A549 (cell line): ENCODE results near the gene RABAC1. TPM values are rescaled to one million over a fixed set of nuclear protein-coding genes. Genes with fewer than 3 reads are reported as not detected.

Experiments
- ATAC-seq, 2 experiments: fragments of 200-7000 bp in 1 of 2; fragments of >200 bp in 1 of 2; cut with Nextera tagmentation in 1 of 2; cut with Tn5 transposase in 1 of 2; 3 replicates each; pipeline versions ENCODE4 v1.8.0 to v1.9.1; 2018 to 2020; ENCODE audit warnings: mild to moderate bottlenecking in 1 of 2, moderate library complexity in 1 of 2
- CTCF ChIA-PET: fragments of 300-600 bp; sonication (Branson Sonifier 250); formaldehyde crosslinking; extraction: SDS; loops from one replicate; lab custom pipeline; 2021; ENCODE audit warnings: antibody characterized with exemption, inconsistent platforms; lab: Yijun Ruan, JAX
- POLR2A ChIA-PET: fragments of 350-600 bp; formaldehyde crosslinking; extraction: SDS; loops from one replicate; lab custom pipeline; 2021; ENCODE audit warnings: antibody characterized with exemption, inconsistent platforms; lab: Yijun Ruan, JAX
- DNase-seq, 2 experiments: peaks; one replicate each; pipeline versions ENCODE4 v3.0.0 to v3.0.0-alpha.2; 2011 to 2016; ENCODE audit warnings: low read depth in 1 of 2, low spot score in 1 of 2
- FAIRE-seq: peaks from 2 replicates; lab custom pipeline; 2011; peaks lifted over from hg19 to GRCh38; lab: Jason Lieb, UNC
- H3K27ac ChIP-seq, 2 experiments: fragments of >200 bp; sonication (Bioruptor Twin); formaldehyde crosslinking; 3 replicates each; pipeline ENCODE4 v1.5.1; 2016 to 2017
- H3K4me1 ChIP-seq: fragments of >200 bp; sonication (Bioruptor Twin); formaldehyde crosslinking; 3 replicates; pipeline ENCODE4 v1.6.1; 2016
- H3K4me2 ChIP-seq: fragments of >200 bp; sonication (Bioruptor Twin); formaldehyde crosslinking; 3 replicates; pipeline ENCODE4 v1.6.1; 2016
- H3K4me3 ChIP-seq: fragments of >200 bp; sonication (Bioruptor Twin); formaldehyde crosslinking; 3 replicates; pipeline ENCODE4 v1.5.1; 2016
- H3K9me3 ChIP-seq: fragments of >200 bp; sonication (Bioruptor Twin); formaldehyde crosslinking; 3 replicates; pipeline ENCODE4 v1.6.1; 2016
- ATOH8 ChIP-seq: fragments of 250-450 bp; sonication (Bioruptor Pico); IDR thresholded peaks from 2 replicates; pipeline ENCODE4 v1.5.0; 2020; ENCODE audit warnings: low read depth, mild to moderate bottlenecking, moderate library complexity
- BHLHE40 ChIP-seq: IDR thresholded peaks from 2 replicates; pipeline ENCODE4 v1.6.1; 2012; ENCODE audit warnings: low read depth, low read length, inconsistent platforms
- CEBPB ChIP-seq, 2 experiments: fragments of >200 bp in 1 of 2; sonication (Bioruptor Twin) in 1 of 2; formaldehyde crosslinking in 1 of 2; IDR thresholded peaks; 2 replicates each; pipeline ENCODE4 v1.6.1; 2012 to 2016
- CTCF ChIP-seq: fragments of >200 bp; sonication (Bioruptor Twin); formaldehyde crosslinking; IDR thresholded peaks from 3 replicates; pipeline ENCODE4 v1.5.1; 2016
- EHMT2 ChIP-seq: fragments of 200-600 bp; sonication (generic); IDR thresholded peaks from 2 replicates; pipeline ENCODE4 v1.6.1; 2016; ENCODE audit warnings: antibody characterized with exemption, low read depth, mild to moderate bottlenecking, moderate library complexity
- EP300 ChIP-seq, 2 experiments: fragments of >200 bp; sonication (Bioruptor Twin); formaldehyde crosslinking; IDR thresholded peaks; 2 replicates in 1 of 2; 3 replicates in 1 of 2; pipeline ENCODE4 v1.6.1; 2016 to 2017
- FOSL2 ChIP-seq, 2 experiments: fragments of 450-650 bp in 1 of 2; fragments of >200 bp in 1 of 2; sonication (Bioruptor Twin) in 1 of 2; formaldehyde crosslinking; IDR thresholded peaks; 2 replicates each; pipeline versions ENCODE4 v1.5.0 to v1.6.1; 2016 to 2020; ENCODE audit warnings: mild to moderate bottlenecking in 1 of 2, moderate library complexity in 1 of 2
- HDAC2 ChIP-seq: fragments of 200-600 bp; sonication (generic); IDR thresholded peaks from 2 replicates; pipeline ENCODE4 v1.6.1; 2016
- HMGXB4 ChIP-seq: fragments of 250-450 bp; sonication (Bioruptor Pico); IDR thresholded peaks from 2 replicates; pipeline ENCODE4 v1.5.0; 2021; ENCODE audit warnings: mild to moderate bottlenecking, moderate library complexity, borderline replicate concordance
- HOXA7 ChIP-seq: fragments of 250-450 bp; sonication (Bioruptor Pico); IDR thresholded peaks from 2 replicates; pipeline ENCODE4 v1.5.0; 2020; ENCODE audit warnings: mild to moderate bottlenecking, moderate library complexity
- HOXB13 ChIP-seq: fragments of 250-450 bp; sonication (Bioruptor Pico); IDR thresholded peaks from 2 replicates; pipeline ENCODE4 v1.5.0; 2020; ENCODE audit warnings: low read depth, mild to moderate bottlenecking, moderate library complexity
- NFE2L2 ChIP-seq: fragments of 150-350 bp; conservative IDR thresholded peaks from 2 replicates; pipeline ENCODE4 v1.6.1; 2014; ENCODE audit warnings: low read length
- NPAS2 ChIP-seq: fragments of 250-450 bp; sonication (Bioruptor Pico); IDR thresholded peaks from 2 replicates; pipeline ENCODE4 v1.8.0; 2022; ENCODE audit warnings: mild to moderate bottlenecking, moderate library complexity, borderline replicate concordance
- NR3C1 ChIP-seq: fragments of >200 bp; sonication (Bioruptor Twin); formaldehyde crosslinking; IDR thresholded peaks from 3 replicates; pipeline ENCODE4 v1.6.1; 2017
- POLR2A ChIP-seq: IDR thresholded peaks from 2 replicates; pipeline ENCODE4 v1.6.1; 2012; ENCODE audit warnings: mild to moderate bottlenecking, low read length
- RAD21 ChIP-seq, 2 experiments: fragments of >200 bp in 1 of 2; sonication (Bioruptor Twin) in 1 of 2; formaldehyde crosslinking in 1 of 2; IDR thresholded peaks in 1 of 2; conservative IDR thresholded peaks in 1 of 2; 2 replicates in 1 of 2; 3 replicates in 1 of 2; pipeline ENCODE4 v1.6.1; 2012 to 2018; ENCODE audit warnings: inconsistent platforms in 1 of 2
- RARB ChIP-seq: fragments of 250-450 bp; sonication (Bioruptor Pico); IDR thresholded peaks from 2 replicates; pipeline ENCODE4 v1.8.0; 2021; ENCODE audit warnings: mild to moderate bottlenecking, moderate library complexity
- REST ChIP-seq: fragments of 200-600 bp; sonication (generic); IDR thresholded peaks from 2 replicates; pipeline ENCODE4 v1.6.1; 2016; ENCODE audit warnings: antibody characterized with exemption, mild to moderate bottlenecking, moderate library complexity
- SMC3 ChIP-seq: fragments of >200 bp; sonication (Bioruptor Twin); formaldehyde crosslinking; IDR thresholded peaks from 3 replicates; pipeline ENCODE4 v1.6.1; 2018; ENCODE audit warnings: inconsistent platforms
- TFCP2L1 ChIP-seq: fragments of 250-450 bp; sonication (Bioruptor Pico); IDR thresholded peaks from 2 replicates; pipeline ENCODE4 v1.5.0; 2021; ENCODE audit warnings: mild to moderate bottlenecking
- TP53 ChIP-seq: fragments of 250-450 bp; sonication (Bioruptor Pico); IDR thresholded peaks from 2 replicates; pipeline ENCODE4 v1.5.0; 2021; ENCODE audit warnings: mild to moderate bottlenecking, moderate library complexity
- USF2 ChIP-seq: fragments of 450-650 bp; IDR thresholded peaks from 2 replicates; pipeline ENCODE4 v1.6.1; 2014; ENCODE audit warnings: antibody characterized with exemption
- ZNF302 ChIP-seq: fragments of 250-450 bp; sonication (Bioruptor Pico); IDR thresholded peaks from 2 replicates; pipeline ENCODE4 v1.9.0; 2021; ENCODE audit warnings: inconsistent platforms, mild to moderate bottlenecking, moderate library complexity
- WGBS: methylation state at CpG from one replicate; pipeline ENCODE4 v1.1.6; 2017; ENCODE audit errors: missing lambda C conversion rate; 5-methylcytosine and 5-hydroxymethylcytosine counted together
- polyA plus RNA-seq, 4 experiments: library from polyadenylated mRNA; depleted of rRNA in 3 of 4; stranded (reverse); fragments of >200 nt; fragmentation: RNase III in 1 of 4; extraction: RNeasy Plus Mini Kit Qiagen cat#74134 plus additional on column Dnase treatment in 1 of 4; gene quantifications; 2 replicates in 3 of 4; 3 replicates in 1 of 4; pipeline ENCODE4 v1.2.3, GENCODE V29; 2011 to 2017

RABAC1 gene
- polyA plus RNA-seq, 2 of the 4 experiments (the other 2 are of a cell fraction): 117 to 247 TPM

GRCh38 chr19:41944336-41944735 lies 14.8 kb downstream of the RABAC1 start (continued):
- TF ChIP-seq USF2: no peak
- no peak for TF ChIP-seq SMC3
- no peak for TF ChIP-seq FOSL2 (IDR thresholded peaks at IDR 0.05)
- TF ChIP-seq FOSL2 (CRISPR knock-in tag; IDR thresholded peaks at IDR 0.05): no peak
- TF ChIP-seq RARB: no peak
- TF ChIP-seq CTCF: no peak

GRCh38 chr19:41941410-41942202 lies 17.5 kb downstream of the RABAC1 start:
- Histone ChIP-seq H3K9me3 (no peaks in the 10 kb centered on the region), H3K27ac (no peak overlapping the region), H3K4me1 (peaks cover 9% of the 10 kb centered on the region; the same call in 1 of the 3 replicates), H3K4me2 (no peak overlapping the region; the same call in 2 of the 3 replicates), H3K4me3 (no peak overlapping the region)
- DNase-seq (no peak), ATAC-seq (no peak), FAIRE-seq (no peak)
- TF ChIP-seq ATOH8: no peak
- TF ChIP-seq USF2: no peak
- no peak for TF ChIP-seq NPAS2 (CRISPR knock-in tag)
- no peak for TF ChIP-seq REST
- TF ChIP-seq POLR2A: no peak
- no peak for TF ChIP-seq ZNF302 (CRISPR knock-in tag)
- TF ChIP-seq NFE2L2: no peak
- TF ChIP-seq TFCP2L1 (CRISPR knock-in tag): no peak
- no peak for TF ChIP-seq BHLHE40
- TF ChIP-seq RAD21 (conservative IDR thresholded peaks at IDR 0.05 in 1 of 2, IDR thresholded peaks at IDR 0.05 in 1 of 2): no peak
- no peak for TF ChIP-seq RARB
- TF ChIP-seq HOXB13 (CRISPR knock-in tag): no peak
- no peak for TF ChIP-seq HOXA7 (CRISPR knock-in tag)
- no peak for TF ChIP-seq HDAC2
- TF ChIP-seq HMGXB4 (CRISPR knock-in tag): no peak
- no peak for TF ChIP-seq EHMT2
- TF ChIP-seq NR3C1: no peak
- TF ChIP-seq EP300 (IDR thresholded peaks at IDR 0.05): no peak
- TF ChIP-seq TP53: no peak
- no peak for TF ChIP-seq CEBPB (IDR thresholded peaks at IDR 0.05)
- ChIA-PET CTCF (interaction anchor here (1.0 to 12.1 kb wide), 7 partner anchors 11 to 139 kb away, joined by 3 to 163 read pairs (median 4); partner anchors contain the start of gene ERFL), POLR2A (interaction anchor here (0.7 to 0.8 kb wide), 2 partner anchors 19 to 49 kb away, joined by 3 read pairs; no protein-coding TSS in a partner anchor)
- 81% methylated on average over 9 of the region's 9 CpGs for WGBS
